Lung (tissue), 12 donors: ENCODE measurements around the gene ACTL7B. TPM values are rescaled to one million over a fixed set of nuclear protein-coding genes. Genes with fewer than 3 reads are reported as not detected.

ENCODE experiments used
- ATAC-seq: fragments of 200-7000 bp; cut with Tn5 transposase; one replicate; pipeline ENCODE4 v1.9.1; 2020; ENCODE audit warnings: moderate number of reproducible peaks; ENCODE audit not compliant: insufficient read depth, low FRiP score
- DNase-seq, 3 donors: peaks; one replicate each; pipeline ENCODE4 v3.0.0-alpha.2; 2013 to 2017
- H3K27ac ChIP-seq, 2 donors: one replicate each; pipeline ENCODE4 v1.5.1; 2013; ENCODE audit warnings: mild to moderate bottlenecking in 2 of 2, moderate library complexity in 2 of 2, control low read depth in 1 of 2, inconsistent platforms in 1 of 2, low read depth in 1 of 2, low read length in 1 of 2
- H3K27me3 ChIP-seq, 3 donors: one replicate each; pipeline ENCODE4 v1.5.1; 2013; ENCODE audit warnings: low read length in 2 of 3; ENCODE audit not compliant: control insufficient read depth in 3 of 3, insufficient read depth in 3 of 3
- H3K36me3 ChIP-seq, 4 donors: one replicate each; pipeline ENCODE4 v1.5.1; 2013; ENCODE audit warnings: low read length in 4 of 4, mild to moderate bottlenecking in 1 of 4, moderate library complexity in 1 of 4; ENCODE audit not compliant: control insufficient read depth in 4 of 4, insufficient read depth in 4 of 4
- H3K4me1 ChIP-seq, 5 donors: one replicate each; pipeline ENCODE4 v1.5.1; 2013; ENCODE audit warnings: low read length in 5 of 5, mild to moderate bottlenecking in 2 of 5, moderate library complexity in 1 of 5; ENCODE audit not compliant: control insufficient read depth in 5 of 5, insufficient read depth in 5 of 5
- H3K4me3 ChIP-seq: one replicate; pipeline ENCODE4 v1.5.1; 2013; ENCODE audit warnings: mild to moderate bottlenecking, control low read depth, moderate library complexity
- H3K9ac ChIP-seq, 2 donors: one replicate each; pipeline ENCODE4 v1.5.1; 2013; ENCODE audit warnings: low read length in 2 of 2, control low read depth in 1 of 2; ENCODE audit not compliant: insufficient read depth in 1 of 2
- H3K9me3 ChIP-seq, 4 donors: one replicate each; pipeline ENCODE4 v1.5.1; 2013; ENCODE audit warnings: low read length in 3 of 4, mild to moderate bottlenecking in 1 of 4, moderate library complexity in 1 of 4; ENCODE audit not compliant: control insufficient read depth in 4 of 4, insufficient read depth in 3 of 4
- WGBS, 2 donors: extraction: QIAGEN DNeasy Blood & Tissue Kit; methylation state at CpG; one replicate each; pipeline ENCODE4 v1.1.7; 2013; 5-methylcytosine and 5-hydroxymethylcytosine counted together
- polyA plus RNA-seq, 2 donors: library from polyadenylated mRNA; stranded (reverse); fragments of 200-250 nt; gene quantifications; one replicate each; pipeline ENCODE4 v1.2.1, GENCODE V29; 2013
- total RNA-seq, 2 donors: library from RNA; depleted of rRNA in 1 of 2; stranded (reverse); fragments of >200 nt in 1 of 2; gene quantifications; one replicate each; pipeline ENCODE4 v1.2.1, GENCODE V29; 2014 to 2021
- TF ChIP-seq, protein P1 (sequence below): IDR thresholded peaks from 2 replicates; pipeline ENCODE4 v1.5.1; 2012; ENCODE audit warnings: mild to moderate bottlenecking; ENCODE audit errors: control extremely low read depth, extremely low read depth
- donor health status: control.
- donor health status: control.
- donor health status: Bipolar disorder and iron deficiency.
- donor health status: healthy.
- donor health status: DM: yes; HTN: yes; CAD: no.

The ACTL7B gene
- total and polyA plus RNA-seq, 4 donors = not detected

DNA sequence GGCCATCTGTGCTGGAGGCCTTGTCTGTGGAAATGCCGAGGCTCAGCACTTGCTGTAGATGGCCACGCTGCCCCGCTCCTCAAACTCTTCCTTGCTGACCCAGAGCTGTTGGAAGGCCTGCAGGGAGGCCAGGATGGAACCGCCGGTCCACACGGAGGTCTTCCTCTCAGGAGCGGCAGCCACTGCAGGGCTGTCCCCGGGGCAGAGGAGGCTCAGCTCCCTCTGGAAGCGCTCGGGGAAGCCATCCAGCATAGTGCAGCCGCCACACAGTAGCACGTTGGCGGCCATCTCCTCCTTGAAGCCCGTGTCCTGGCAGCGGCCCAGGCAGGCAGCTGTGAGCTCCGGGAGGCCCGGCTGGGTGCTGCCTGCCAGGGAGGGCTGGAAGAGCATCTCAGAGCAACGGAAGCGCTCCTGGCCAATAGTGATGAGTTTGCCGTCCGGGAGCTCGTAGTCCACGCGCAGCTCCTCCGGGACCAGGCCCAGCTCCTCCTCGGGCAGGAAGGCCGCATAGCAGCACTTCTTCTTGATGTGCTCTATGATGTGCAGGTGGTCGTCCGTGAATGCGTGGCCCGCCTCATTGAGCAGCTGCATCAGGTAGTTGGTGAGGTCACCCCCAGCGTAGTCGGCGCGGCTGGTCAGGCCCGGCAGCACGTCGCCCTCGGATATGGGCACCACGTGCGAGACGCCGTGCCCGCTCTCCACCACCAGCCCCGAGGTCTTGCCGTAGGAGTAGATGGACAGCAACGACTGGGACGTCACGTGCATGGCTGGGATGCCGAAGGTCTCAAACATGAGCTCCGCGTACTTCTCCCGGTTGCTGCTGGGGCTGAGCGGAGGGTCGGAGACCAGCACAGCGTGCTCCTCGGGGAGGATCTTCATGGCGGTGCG is 901 bp downstream of the ACTL7B start:
- H3K36me3 ChIP-seq = no peaks in the 10 kb centered on the region

DNA sequence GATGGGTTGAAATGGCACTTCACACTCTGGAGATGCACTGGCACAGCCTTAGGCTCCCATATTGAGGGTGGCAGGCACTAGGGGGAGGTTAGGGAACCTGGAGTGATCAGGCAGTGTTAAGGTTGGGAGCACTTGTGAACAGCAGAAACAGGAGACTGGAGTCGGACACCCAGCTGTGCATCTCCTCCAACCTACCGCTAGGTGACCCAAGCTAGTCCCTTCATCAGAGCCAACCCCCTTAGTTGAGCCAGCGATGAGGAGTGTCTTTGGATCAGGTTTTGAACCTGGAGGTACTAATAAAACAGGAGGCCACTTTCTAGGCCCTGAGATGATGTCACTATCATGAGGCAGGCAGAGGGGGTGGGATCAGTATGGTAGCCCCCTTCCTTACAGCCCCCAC is 1.7 kb downstream of the ACTL7B start:
- H3K27me3 ChIP-seq = peaks cover 0 to 3% (median 0%) of the 10 kb centered on the region in 3 donors

More for the DNA sequence above, 901 bp downstream of the ACTL7B start:
- Histone ChIP-seq H3K27ac (no peak overlapping the region), H3K27me3 (peaks cover 0 to 3% (median 0%) of the 10 kb centered on the region in 3 donors), H3K4me1 (no peaks in the 10 kb centered on the region), H3K4me3 (no peak overlapping the region), H3K9ac (no peak overlapping the region), H3K9me3 (no peaks in the 10 kb centered on the region)
- no peak for ATAC-seq
- TF ChIP-seq, protein P1, sequence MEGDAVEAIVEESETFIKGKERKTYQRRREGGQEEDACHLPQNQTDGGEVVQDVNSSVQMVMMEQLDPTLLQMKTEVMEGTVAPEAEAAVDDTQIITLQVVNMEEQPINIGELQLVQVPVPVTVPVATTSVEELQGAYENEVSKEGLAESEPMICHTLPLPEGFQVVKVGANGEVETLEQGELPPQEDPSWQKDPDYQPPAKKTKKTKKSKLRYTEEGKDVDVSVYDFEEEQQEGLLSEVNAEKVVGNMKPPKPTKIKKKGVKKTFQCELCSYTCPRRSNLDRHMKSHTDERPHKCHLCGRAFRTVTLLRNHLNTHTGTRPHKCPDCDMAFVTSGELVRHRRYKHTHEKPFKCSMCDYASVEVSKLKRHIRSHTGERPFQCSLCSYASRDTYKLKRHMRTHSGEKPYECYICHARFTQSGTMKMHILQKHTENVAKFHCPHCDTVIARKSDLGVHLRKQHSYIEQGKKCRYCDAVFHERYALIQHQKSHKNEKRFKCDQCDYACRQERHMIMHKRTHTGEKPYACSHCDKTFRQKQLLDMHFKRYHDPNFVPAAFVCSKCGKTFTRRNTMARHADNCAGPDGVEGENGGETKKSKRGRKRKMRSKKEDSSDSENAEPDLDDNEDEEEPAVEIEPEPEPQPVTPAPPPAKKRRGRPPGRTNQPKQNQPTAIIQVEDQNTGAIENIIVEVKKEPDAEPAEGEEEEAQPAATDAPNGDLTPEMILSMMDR = no peak
- DNase-seq = peak; percentile 50 to 59 (median 53)
- WGBS, 2 donors = 91 to 94% methylated on average over 59 of the region's 59 CpGs

GRCh38 chr9:108852079-108852478 is 3.7 kb downstream of the ACTL7B start:
- Histone ChIP-seq H3K4me3 (no peak overlapping the region), H3K9ac (no peak overlapping the region), H3K4me1 (no peaks in the 10 kb centered on the region), H3K27ac (no peak overlapping the region), H3K27me3 (peaks cover 0 to 3% (median 0%) of the 10 kb centered on the region in 3 donors), H3K9me3 (no peaks in the 10 kb centered on the region), H3K36me3 (no peaks in the 10 kb centered on the region)
- ATAC-seq = no peak
- WGBS, 2 donors = 32 to 36% methylated on average over 1 of the region's 1 CpG
- no peak for DNase-seq
- TF ChIP-seq, protein P1 = no peak

More for the DNA sequence above, 1.7 kb downstream of the ACTL7B start:
- Histone ChIP-seq H3K9me3 (no peaks in the 10 kb centered on the region), H3K27ac (no peak overlapping the region), H3K9ac (no peak overlapping the region), H3K4me1 (no peaks in the 10 kb centered on the region), H3K36me3 (no peaks in the 10 kb centered on the region), H3K4me3 (no peak overlapping the region)
- TF ChIP-seq, protein P1 = no peak
- WGBS, 2 donors = 94 to 100% methylated on average over 3 of the region's 3 CpGs
- no peak for DNase-seq
- no peak for ATAC-seq
